Endothelial cell (in vitro differentiated cells): Measurements from ENCODE around the gene TRIO. TPM values are rescaled to one million over a fixed set of nuclear protein-coding genes. Genes with fewer than 3 reads are reported as not detected.

Source experiments
- DNase-seq: peaks from one replicate; pipeline ENCODE4 v3.0.0; 2021; ENCODE audit warnings: low spot score
- H3K27ac Mint-ChIP-seq: one replicate; pipeline ENCODE4 v1.8.0; 2021; ENCODE audit warnings: mixed read lengths, inconsistent platforms; ENCODE audit not compliant: unreplicated experiment
- H3K27me3 Mint-ChIP-seq: one replicate; pipeline ENCODE4 v1.8.0; 2021; ENCODE audit warnings: mild to moderate bottlenecking, moderate library complexity, mixed read lengths, inconsistent platforms; ENCODE audit not compliant: unreplicated experiment
- H3K36me3 Mint-ChIP-seq: one replicate; pipeline ENCODE4 v1.8.0; 2021; ENCODE audit warnings: mild to moderate bottlenecking, low read depth, mixed read lengths, inconsistent platforms; ENCODE audit not compliant: unreplicated experiment
- H3K4me1 Mint-ChIP-seq: one replicate; pipeline ENCODE4 v1.8.0; 2021; ENCODE audit warnings: mild to moderate bottlenecking, mixed read lengths, inconsistent platforms; ENCODE audit not compliant: unreplicated experiment
- H3K4me3 Mint-ChIP-seq: one replicate; pipeline ENCODE4 v1.8.0; 2021; ENCODE audit warnings: mild to moderate bottlenecking, mixed read lengths, inconsistent platforms; ENCODE audit not compliant: unreplicated experiment
- H3K9me3 Mint-ChIP-seq: one replicate; pipeline ENCODE4 v1.8.0; 2021; ENCODE audit warnings: mixed read lengths, inconsistent platforms; ENCODE audit not compliant: unreplicated experiment
- CTCF ChIP-seq: fragments of 200-600 bp; sonication (generic); IDR thresholded peaks from one replicate; pipeline ENCODE4 v1.5.0; 2021; ENCODE audit warnings: antibody characterized with exemption; ENCODE audit not compliant: unreplicated experiment
- total RNA-seq: library from RNA; stranded (reverse); fragmentation: NEBNext Ultra II Directional; extraction: Animal tissue kit (Norgen Biotek cat#: 25700); gene quantifications from one replicate; pipeline ENCODE4 v1.2.1, GENCODE V29; 2021; ENCODE audit not compliant: unreplicated experiment

TRIO gene
- total RNA-seq, 1 donor from 2014 or later, result 229 TPM

- TF ChIP-seq CTCF, result no peak
- no peak for DNase-seq
- Mint-ChIP-seq H3K36me3 (no peaks in the 10 kb centered on the region), H3K27ac (no peak overlapping the region), H3K27me3 (no peaks in the 10 kb centered on the region), H3K4me1 (peaks cover 27% of the 10 kb centered on the region), H3K9me3 (no peaks in the 10 kb centered on the region), H3K4me3 (no peak overlapping the region)
These were observed 96.8 kb downstream of the TRIO start for GRCh38 chr5:14239951-14240350.

- Mint-ChIP-seq H3K4me3 (no peak overlapping the region), H3K36me3 (no peaks in the 10 kb centered on the region), H3K27ac (no peak overlapping the region), H3K9me3 (no peaks in the 10 kb centered on the region), H3K27me3 (no peaks in the 10 kb centered on the region), H3K4me1 (peaks cover 25% of the 10 kb centered on the region)
- DNase-seq, result no peak
- TF ChIP-seq CTCF, result no peak
These were observed 97.2 kb downstream of the TRIO start for GRCh38 chr5:14240359-14240758.

- Mint-ChIP-seq H3K4me3 (no peak overlapping the region), H3K36me3 (no peaks in the 10 kb centered on the region), H3K4me1 (peaks cover 23% of the 10 kb centered on the region), H3K27ac (no peak overlapping the region), H3K9me3 (no peaks in the 10 kb centered on the region), H3K27me3 (peaks cover 3% of the 10 kb centered on the region)
- no peak for DNase-seq
- no peak for TF ChIP-seq CTCF
These were observed 98.0 kb downstream of the TRIO start for GRCh38 chr5:14241141-14241540.

GRCh38 chr5:14242447-14242846 lies 99.3 kb downstream of the TRIO start:
- Mint-ChIP-seq H3K4me3 (no peak overlapping the region), H3K27ac (no peak overlapping the region), H3K4me1 (peaks cover 29% of the 10 kb centered on the region), H3K27me3 (peaks cover 3% of the 10 kb centered on the region), H3K9me3 (no peaks in the 10 kb centered on the region), H3K36me3 (no peaks in the 10 kb centered on the region)
- DNase-seq, result no peak
- no peak for TF ChIP-seq CTCF

GRCh38 chr5:14242871-14243383 lies 99.8 kb downstream of the TRIO start:
- Mint-ChIP-seq H3K9me3 (no peaks in the 10 kb centered on the region), H3K4me3 (no peak overlapping the region), H3K27me3 (peaks cover 3% of the 10 kb centered on the region), H3K27ac (no peak overlapping the region), H3K4me1 (peaks cover 26% of the 10 kb centered on the region), H3K36me3 (no peaks in the 10 kb centered on the region)
- no peak for DNase-seq
- TF ChIP-seq CTCF, result no peak
